ENCODE measurements around the gene TMED4. TPM values are rescaled to one million over a fixed set of nuclear protein-coding genes. Genes with fewer than 3 reads are reported as not detected.

TMED4 gene
- total RNA-seq, 1 experiment from 2014 or later: 67.3 TPM

DNA sequence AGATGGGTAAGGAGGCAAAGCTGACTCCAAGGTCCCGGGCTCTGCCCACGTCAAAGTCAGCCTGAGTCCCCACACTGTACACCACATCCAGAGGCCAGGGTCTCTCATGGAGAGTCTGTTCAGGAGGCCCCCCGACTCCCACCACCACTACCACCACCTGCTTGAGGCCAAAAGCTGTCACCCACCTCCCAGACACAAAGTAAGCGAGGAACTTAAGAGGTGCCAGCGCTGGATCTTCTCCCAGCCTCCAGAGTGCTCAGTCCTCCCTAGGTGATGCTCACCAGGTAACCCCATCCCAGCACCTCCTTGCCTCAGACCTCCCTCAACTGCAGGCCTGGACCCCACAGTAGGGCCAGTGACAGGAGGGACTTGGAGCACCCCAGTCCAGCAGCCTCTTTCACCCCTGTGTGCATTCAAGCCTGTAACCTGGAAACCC is 41.4 kb downstream of the TMED4 start:
- Histone ChIP-seq H4K20me1 (ENCODE audit: insufficient read depth) (no peaks in the 10 kb centered on the region), H3K9me2 (ENCODE audit: insufficient read depth) (no peaks in the 10 kb centered on the region), H3K4me2 (ENCODE audit: low read length) (no peak overlapping the region), H3K27ac (ENCODE audit: low read depth, low read length) (no peak overlapping the region), H2AFZ (ENCODE audit: low read depth, low read length, poor library complexity, severe bottlenecking) (no peak overlapping the region), H3K4me1 (ENCODE audit: control insufficient read depth in 1 of 2, insufficient read depth in 2 of 2, low read length in 2 of 2) (peaks cover 11% of the 10 kb centered on the region in 2 experiments), H3K27me3 (ENCODE audit: insufficient read depth, low read length) (no peaks in the 10 kb centered on the region), H3K9me3 (ENCODE audit: control insufficient read depth in 1 of 2, insufficient read depth in 1 of 2, low read depth in 1 of 2, low read length in 2 of 2) (no peaks in the 10 kb centered on the region), H3K4me3 (replicated peaks in 1 of 2; ENCODE audit: low read depth in 1 of 2, low read length in 2 of 2) (no peak overlapping the region), H3K36me3 (ENCODE audit: control insufficient read depth in 1 of 2, insufficient read depth in 2 of 2, low read length in 2 of 2) (no peaks in the 10 kb centered on the region), H3K79me2 (ENCODE audit: insufficient read depth, low read length) (no peaks in the 10 kb centered on the region), H3K9ac (ENCODE audit: low read length) (no peak overlapping the region)
- no peak for ATAC-seq
- no TSS peak for BruUV-seq (replicated peaks)
- intact Hi-C loops (cut with micrococcal nuclease): no loop called here
- ChIA-PET CTCF (no interaction called here), RAD21 (ENCODE audit: low non-redundant PET in 1 of 2, low total read pairs in 2 of 2, uncharacterized antibody in 2 of 2, unreplicated experiment in 2 of 2) (no interaction called here), POLR2A (no interaction called here)
- TF ChIP-seq, protein P1, sequence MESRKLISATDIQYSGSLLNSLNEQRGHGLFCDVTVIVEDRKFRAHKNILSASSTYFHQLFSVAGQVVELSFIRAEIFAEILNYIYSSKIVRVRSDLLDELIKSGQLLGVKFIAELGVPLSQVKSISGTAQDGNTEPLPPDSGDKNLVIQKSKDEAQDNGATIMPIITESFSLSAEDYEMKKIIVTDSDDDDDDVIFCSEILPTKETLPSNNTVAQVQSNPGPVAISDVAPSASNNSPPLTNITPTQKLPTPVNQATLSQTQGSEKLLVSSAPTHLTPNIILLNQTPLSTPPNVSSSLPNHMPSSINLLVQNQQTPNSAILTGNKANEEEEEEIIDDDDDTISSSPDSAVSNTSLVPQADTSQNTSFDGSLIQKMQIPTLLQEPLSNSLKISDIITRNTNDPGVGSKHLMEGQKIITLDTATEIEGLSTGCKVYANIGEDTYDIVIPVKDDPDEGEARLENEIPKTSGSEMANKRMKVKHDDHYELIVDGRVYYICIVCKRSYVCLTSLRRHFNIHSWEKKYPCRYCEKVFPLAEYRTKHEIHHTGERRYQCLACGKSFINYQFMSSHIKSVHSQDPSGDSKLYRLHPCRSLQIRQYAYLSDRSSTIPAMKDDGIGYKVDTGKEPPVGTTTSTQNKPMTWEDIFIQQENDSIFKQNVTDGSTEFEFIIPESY (IDR thresholded peaks at IDR 0.05; ENCODE audit: extremely low read depth, insufficient replicate concordance, low read length): no peak
- no peak for TF ChIP-seq SIN3A (IDR thresholded peaks at IDR 0.05; ENCODE audit: low read depth)
- no peak for TF ChIP-seq SRF (IDR thresholded peaks at IDR 0.05; ENCODE audit: low read depth)
- TF ChIP-seq FOSL1 (IDR thresholded peaks at IDR 0.05; ENCODE audit: low read depth): no peak
- TF ChIP-seq ZNF274 (IDR thresholded peaks at IDR 0.05; ENCODE audit: low read depth, low read length): no peak
- TF ChIP-seq RAD21 (IDR thresholded peaks at IDR 0.05; ENCODE audit: low read depth): no peak
- TF ChIP-seq CTCF (IDR thresholded peaks at IDR 0.05 in 2 of 3, conservative IDR thresholded peaks at IDR 0.05 in 1 of 3; ENCODE audit: borderline replicate concordance in 1 of 3, insufficient read depth in 1 of 3, low read depth in 2 of 3, low read length in 2 of 3): no peak
- no peak for TF ChIP-seq EGR1 (IDR thresholded peaks at IDR 0.05; ENCODE audit: low read depth)
- no peak for TF ChIP-seq YY1 (IDR thresholded peaks at IDR 0.05; ENCODE audit: extremely low read depth, insufficient replicate concordance, low read depth, low read length)
- TF ChIP-seq EZH2phosphoT487 (IDR thresholded peaks at IDR 0.05; ENCODE audit: borderline replicate concordance): no peak
- TF ChIP-seq MAX (IDR thresholded peaks at IDR 0.05): no peak
- TF ChIP-seq JUND (IDR thresholded peaks at IDR 0.05): no peak
- TF ChIP-seq ATF3 (IDR thresholded peaks at IDR 0.05): no peak
- TF ChIP-seq CBX3 (IDR thresholded peaks at IDR 0.05; ENCODE audit: low read depth): no peak
- no peak for TF ChIP-seq ZFX (IDR thresholded peaks at IDR 0.05)
- TF ChIP-seq REST (IDR thresholded peaks at IDR 0.05; ENCODE audit: low read depth): no peak
- no peak for TF ChIP-seq SP1 (IDR thresholded peaks at IDR 0.05; ENCODE audit: low read depth)
- no peak for DNase-seq (ENCODE audit: low read depth, low spot score)
